NOMO-1 (cell line): ENCODE data around the gene MSH5.
"Not testable (repeated sequence)": the region's sequence is repeated elsewhere in the genome, so short reads cannot be mapped to it uniquely, and the experiment has no call there.

Experiments used
- DNase-seq, 2 experiments: peaks; one replicate each; lab custom pipeline; 2025; ENCODE audit not compliant: unreplicated experiment in 2 of 2; lab: John Stamatoyannopoulos, UW

The MSH5 gene

DNA sequence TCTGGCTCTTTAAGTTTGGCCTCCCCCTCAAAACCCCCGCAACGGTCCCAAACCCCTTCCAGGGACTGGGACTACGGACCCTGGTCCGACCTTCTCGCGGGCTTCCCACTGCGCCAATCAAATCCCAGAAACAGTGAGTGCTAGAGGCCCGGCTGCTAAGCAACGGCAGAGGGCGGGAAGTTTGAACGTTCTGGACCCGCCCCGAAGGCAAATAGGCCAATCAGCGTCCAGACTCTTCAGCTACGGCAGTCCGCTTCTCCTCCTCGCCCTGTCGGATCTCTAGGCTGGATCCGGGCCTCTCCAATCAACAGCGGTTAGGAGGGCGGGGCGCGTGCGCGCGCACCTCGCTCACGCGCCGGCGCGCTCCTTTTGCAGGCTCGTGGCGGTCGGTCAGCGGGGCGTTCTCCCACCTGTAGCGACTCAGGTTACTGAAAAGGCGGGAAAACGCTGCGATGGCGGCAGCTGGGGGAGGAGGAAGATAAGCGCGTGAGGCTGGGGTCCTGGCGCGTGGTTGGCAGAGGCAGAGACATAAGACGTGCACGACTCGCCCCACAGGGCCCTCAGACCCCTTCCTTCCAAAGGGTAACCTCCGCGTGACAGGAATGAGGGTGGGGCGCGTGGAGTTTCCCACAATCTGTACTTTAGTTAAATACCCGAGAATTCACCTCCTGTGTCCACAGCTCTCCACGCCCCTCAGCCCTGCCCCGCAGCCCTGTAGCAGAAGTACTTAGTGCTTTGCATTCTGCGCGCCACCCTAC is at the start of gene MSH5:
Gene MSH5, plus strand, starts transcription at position 367 of the 758 bp plus-strand sequence. CDS start 462 bp downstream, outside the sequence.
- peak; percentile 99 for DNase-seq

DNA sequence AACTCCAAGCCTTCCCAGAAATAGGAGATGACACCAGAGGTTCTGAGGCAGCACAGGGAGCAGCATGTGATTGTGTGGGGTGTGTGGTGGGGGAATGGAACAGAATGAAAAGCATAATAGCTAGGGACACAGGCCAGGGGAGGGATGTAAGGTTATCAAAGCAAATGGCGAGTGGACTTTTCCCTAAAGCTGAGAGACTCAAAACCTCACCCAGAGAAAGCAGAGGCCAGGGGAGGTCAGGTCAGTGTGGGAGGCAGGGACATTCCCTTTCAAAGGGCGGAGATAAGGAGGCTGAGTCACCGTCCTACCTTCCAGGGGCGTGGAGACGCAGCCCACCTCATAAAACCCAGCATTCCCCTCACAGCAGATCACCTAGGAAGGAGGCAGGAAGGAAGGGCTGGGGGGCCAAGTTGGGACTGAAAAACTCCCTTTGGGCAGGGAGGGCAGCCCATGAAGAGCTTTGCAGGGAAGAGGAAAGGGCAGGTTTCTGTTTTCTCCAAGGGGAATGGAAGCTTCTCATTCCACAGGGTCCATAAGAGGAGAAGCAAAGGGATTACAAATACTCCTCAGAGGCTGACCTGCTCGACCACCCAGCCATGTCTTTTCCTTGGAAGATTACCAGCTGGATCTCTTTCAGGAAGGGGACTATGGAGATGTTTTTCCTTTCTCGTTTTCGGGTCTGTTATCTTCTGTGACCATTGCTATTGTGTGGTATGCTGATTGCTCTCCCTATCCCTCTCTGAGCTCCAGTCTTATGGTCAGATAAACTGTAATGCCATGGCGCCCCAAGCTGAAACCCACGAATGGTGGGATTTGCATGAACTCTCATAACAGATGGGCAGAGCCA is 49.4 kb upstream of the MSH5 start:
- no peak for DNase-seq

DNA sequence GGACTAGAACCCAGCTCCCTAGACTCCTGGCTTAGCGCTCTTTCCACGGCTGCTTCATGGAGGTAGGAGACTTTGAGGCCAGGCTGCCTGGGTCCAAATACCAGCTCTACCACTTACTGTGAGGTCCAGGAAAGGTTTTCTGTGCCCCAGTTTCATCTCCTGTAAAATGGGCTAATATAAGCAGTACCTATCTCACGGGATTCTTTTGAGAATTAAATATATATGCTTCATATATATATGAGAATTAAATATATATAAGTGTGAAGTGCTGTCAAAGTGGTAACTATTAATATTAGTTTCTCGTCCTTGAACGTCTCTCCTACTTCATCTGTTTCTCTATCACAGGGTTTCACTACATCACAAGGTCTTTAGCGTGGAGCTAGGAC is 48.7 kb upstream of the MSH5 start:
- DNase-seq: no peak

DNA sequence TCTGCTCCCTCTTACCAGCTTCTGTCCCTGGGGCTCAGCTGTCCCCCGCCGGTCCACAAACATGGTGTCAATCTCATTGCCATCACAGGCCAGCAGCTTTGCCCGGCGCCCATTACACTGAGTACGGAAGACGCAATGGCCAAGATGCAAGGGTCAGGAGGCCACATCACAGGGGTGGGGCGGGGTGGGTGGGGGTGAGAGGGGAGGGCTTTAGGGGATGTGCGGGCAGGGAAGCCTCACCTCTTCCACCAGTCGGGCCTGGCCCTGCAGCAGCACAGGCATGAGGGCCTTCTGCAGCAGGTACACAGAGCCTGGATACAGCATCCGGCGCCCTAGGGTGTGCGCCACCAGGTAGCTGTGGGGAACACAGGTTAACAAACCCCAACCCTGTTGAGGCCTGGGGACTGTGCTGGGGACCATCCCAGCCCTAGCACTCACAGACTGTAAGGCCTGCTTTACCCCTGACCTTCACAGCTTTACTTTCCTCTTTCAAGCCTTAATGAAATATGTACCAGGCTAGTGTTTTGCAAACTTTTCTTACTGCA is 48.2 kb upstream of the MSH5 start:
- no peak for DNase-seq

DNA sequence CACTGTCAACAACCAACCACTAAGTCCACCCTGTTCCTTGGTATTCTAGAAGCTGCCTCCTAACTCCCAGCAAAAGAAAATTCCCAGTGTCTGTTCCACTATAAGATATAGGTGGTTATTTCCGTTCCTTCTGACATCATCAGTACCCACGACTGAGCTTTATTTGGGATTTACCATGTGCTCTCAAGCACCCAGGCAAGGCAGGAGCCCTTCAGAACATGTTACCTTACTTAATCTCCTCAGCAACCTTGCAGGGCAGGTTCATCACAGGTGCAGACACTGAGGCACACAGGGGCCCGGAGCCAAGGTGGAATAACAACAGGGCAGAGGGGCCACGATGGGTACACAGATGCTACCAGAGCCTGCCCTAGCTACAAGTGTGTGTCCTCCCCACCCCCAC is 47.5 kb upstream of the MSH5 start:
- DNase-seq: no peak

DNA sequence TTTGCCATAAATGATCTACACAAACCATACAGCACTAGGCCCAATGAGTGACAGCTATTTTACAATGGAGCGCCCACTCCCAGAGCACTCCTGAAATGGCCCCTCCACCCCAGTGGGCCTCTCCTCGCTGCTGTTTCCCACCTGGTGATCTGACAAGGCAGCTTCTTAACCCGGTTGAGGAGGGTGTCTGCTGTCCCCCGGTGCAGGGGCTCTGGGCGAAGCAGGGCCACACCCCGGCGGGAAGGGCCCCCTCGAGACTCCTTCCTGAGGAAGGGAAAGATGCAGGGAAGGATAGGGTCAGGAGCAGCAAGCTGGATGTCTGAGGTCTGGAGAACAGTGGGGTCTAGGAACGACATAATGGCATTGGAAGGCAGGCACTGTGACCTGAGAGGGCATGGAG is 46.9 kb upstream of the MSH5 start:
- DNase-seq: no peak

DNA sequence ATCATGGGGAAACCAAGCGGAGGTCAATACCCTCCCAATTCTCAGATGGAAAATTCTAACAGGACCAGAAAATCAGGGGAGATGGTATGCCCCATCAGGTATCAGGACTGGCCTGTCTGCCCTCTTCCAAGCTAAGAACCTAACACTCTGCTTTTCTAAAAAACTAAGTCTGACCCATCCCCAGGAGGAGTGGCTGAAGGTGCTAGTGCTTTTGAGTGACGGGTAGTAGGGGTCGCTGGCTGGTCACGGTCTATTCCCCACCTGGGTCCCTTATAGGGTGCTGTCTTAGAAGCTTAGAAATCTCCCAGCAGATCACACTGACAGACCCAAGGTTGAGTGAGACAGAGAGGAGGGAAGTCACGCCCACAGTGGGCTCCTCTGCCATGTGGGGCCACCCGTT is 46.3 kb upstream of the MSH5 start:
- no peak for DNase-seq

DNA sequence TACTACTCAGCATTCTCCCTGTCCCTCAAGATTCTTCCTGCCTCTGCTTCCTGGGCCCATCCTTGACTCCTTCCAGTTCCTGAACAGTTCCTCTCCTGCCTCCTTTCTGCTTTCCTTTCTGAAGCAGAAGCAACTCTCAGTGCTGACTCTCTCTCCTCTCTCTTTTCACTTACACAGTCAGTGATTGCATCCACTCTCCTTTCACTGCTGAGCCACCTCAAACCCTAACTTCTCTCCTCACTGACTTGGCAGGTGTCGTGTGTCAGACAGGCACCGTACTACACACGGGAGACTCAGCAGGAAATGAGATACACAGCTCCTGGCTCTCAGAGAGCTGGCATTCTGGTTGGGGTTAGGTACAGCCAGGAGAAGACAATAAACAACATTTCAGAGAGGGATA is 42.2 kb upstream of the MSH5 start:
- no peak for DNase-seq

DNA sequence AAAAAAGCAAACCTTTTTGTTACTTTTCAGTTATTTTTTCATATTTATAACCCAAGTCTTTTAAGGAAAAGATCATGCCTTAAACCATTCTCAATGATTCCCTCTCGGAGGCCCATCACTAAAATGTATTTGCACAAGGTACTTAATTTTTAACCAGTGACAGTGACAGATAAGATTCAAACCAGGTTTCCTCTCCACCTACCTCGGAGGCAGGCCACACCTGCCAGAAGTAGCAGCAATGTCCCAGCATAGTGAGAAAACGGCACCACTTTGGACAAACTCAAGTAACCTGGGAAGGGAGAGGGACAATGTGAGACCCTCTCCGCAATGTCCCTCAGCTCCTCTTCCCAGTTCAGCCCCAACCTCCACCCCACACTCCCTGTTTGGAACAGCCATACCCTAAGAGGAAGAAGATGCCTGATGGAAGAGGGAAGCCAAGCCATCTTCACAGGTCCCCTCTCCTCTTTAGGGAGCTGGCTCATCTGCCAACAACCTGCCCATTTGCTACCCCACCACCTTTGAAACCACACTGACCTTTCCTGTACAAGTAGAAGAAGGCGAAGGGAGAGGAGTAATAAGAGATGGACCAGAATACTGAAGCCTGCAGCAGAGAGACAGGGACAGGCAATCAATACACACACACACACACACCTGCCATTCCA is 38.9 kb upstream of the MSH5 start:
- no peak for DNase-seq

DNA sequence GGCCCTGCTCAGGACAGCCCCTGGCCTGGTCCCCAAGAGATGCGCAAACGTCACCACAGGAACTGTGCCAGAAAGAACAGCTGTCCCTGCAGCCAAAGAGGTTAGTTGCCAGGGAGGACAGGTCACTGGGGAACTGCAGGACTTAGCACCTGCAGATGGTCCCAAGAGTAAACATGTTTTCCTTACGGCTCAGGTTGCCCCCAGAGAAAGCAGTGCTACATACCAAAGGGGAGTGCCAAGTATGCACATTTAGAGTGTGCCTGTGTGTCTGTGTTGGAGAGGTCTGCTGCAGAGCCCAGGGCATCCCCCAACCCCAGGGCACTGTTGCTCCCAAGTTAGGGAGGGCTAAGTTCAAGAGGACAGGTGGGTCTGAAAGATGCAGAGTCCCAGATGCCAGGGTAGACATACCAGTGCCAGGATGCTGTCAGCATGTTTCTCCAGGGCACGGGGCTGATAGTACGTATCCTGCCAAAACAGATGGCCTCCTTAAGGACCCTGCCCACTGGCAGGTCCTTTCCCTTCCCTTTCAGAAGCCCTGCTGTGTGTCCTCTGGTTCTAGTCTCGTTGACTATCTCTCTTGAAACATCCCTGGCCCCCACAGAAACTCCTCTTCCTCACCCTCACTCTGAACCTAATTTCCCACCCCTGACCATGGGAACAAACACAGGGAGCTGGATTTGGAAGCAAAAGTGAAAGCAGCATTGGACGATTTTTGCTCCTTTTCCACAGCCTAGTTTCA is 38.0 kb upstream of the MSH5 start:
- no peak for DNase-seq

DNA sequence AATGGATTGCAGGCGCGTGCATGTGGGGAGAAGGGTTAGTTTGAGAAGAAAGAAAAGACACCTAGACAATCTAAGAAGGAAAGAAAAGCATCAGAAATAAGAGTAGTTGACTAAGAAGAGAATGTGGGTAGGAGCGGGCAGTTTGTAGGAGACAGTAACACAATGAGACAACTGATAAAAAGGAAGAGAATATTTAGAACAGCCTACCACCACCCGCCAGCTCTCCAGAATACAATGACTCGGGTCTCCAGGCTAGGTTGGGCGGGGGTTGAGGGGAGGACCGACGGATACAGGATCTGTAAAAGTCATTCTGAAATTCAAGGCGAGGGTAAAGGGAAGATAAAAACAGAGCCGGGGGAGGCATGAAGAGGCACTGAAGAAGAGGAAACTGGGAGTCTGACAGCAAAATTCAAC is 37.4 kb upstream of the MSH5 start:
- no peak for DNase-seq

DNA sequence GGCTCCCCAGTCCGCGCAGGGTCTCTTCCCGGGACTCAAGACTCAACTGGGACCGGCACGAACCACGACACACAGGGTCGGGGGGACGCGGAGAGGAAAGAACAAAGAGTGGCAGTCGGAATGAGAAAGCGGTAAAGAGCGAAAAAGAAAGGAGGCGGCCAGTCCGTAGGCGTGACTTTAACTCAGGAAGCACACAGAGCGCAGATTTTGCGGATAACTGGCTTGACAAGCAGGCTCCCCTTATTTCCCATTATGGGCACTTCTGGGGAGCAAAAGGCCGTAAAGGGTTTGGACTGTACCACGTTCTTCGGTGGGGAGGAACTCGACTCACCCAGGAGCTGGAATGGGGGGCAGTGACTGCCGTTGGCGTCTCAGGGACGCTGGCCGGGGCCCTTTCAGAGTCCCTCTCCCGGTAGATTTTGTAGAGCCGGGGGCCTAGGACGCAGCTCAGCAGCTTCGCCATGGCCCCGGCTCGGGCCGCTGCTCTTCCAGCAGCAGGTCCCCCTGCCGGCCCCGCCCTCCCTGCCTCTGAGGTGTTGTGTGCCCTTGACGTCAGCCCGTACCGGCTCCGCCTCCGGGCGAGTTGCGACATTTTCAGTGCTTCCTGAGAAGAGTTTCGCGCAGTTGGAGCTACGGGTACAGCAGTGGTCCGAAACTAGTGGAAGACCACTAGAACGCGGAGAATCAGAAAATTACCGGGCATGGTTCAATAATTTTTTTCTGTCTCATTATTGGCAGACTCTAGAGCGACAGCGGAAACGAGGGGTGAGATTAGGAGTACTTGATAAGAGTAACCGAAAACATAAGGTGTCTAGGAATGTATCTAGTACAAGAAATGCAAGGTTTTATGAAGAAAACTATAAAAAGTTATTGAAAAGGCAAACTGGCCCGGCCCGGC is 36.7 kb upstream of the MSH5 start, which contains the start of gene ABHD16A:
Gene ABHD16A, minus strand, starts transcription at position 506 of the 898 bp plus-strand sequence. Its CDS starts 43 bp downstream, at position 463.
- DNase-seq: peak; percentile 96 to 97

DNA sequence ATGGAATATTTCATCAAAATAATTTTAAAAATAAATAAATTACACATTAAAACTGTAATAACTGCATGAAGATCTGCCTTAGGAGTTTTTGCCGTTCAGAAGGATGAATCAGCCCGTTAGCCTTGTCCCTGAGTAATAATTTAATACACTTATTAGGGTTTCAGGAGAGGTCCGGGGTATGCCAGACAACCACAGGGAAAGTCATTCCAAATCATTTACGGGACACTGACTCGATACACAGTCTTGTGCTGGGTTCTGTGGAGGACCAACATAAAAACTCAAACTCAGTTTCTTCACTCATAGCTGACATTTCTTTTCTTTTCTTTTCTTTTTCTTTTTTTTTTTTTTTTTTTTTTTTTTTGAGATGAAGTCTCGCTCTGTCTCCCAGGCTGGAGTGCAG is 33.9 kb upstream of the MSH5 start:
- DNase-seq: no peak

DNA sequence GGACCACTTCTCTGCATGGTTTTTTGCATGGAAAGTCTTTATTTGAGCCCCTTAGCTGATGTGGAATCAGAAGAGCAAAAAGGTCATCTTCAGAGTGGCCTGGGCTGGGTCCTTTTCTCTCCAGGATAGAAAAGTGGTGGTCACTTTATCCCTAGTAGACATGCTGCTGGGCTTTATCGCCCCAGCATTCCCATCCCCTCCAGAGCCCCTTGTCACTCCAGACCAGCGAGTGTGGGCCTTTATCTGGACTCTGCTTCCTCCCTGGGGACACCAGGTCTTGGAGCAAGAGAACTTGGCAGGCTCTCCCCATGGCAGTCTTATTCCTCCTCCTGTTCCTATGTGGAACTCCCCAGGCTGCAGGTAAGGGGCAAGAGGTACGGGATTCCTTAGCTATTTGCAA is 33.2 kb upstream of the MSH5 start, which contains the start of gene LY6G6F:
Gene LY6G6F, plus strand, starts transcription at position 268 of the 400 bp plus-strand sequence. Its CDS starts 41 bp downstream, at position 309.
- DNase-seq: no peak

DNA sequence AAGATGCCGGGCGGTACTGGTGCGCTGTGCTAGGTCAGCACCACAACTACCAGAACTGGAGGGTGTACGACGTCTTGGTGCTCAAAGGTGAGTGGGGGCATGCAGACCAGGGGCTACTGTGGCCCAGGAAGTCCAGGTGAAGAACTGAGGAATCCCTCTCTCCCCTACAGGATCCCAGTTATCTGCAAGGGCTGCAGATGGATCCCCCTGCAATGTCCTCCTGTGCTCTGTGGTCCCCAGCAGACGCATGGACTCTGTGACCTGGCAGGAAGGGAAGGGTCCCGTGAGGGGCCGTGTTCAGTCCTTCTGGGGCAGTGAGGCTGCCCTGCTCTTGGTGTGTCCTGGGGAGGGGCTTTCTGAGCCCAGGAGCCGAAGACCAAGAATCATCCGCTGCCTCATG is 32.1 kb upstream of the MSH5 start:
- DNase-seq: no peak

DNA sequence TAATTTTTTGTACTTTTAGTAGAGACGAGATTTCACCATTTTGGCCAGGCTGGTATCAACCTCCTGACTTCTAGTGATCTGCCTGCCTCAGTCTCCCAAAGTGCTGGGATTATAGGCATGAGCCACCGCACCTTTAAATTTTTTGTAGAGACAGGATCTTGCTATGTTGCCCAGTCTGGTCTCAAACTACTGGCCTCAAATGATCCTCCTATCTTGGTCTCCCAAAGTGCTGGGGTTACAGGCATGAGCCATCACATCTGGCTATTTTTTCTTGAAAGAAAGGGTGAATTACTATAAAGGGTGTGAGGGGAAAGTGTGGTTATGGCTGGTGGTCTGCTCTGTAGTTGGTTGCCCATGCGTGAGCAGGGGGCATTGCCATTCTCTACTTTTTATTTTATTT is 31.6 kb upstream of the MSH5 start:
- no peak for DNase-seq

DNA sequence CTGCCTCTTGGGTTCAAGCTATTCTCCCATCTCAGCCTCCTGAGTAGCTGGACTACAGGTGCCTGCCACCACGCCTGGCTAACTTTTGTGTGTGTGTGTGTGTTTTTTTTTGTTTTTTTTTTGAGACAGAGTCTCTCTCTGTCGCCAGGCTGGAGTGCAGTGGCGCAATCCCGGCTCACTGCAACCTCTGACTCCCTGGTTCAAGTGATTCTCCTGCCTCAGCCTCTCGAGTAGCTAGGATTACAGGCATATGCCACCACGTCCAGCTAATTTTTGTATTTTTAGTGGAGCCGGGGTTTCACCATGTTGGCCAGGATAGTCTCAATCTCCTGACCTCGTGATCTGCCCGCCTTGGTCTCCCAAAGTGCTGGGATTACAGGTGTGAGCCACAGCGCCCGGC is 30.6 kb upstream of the MSH5 start:
- not testable (repeated sequence) for DNase-seq

DNA sequence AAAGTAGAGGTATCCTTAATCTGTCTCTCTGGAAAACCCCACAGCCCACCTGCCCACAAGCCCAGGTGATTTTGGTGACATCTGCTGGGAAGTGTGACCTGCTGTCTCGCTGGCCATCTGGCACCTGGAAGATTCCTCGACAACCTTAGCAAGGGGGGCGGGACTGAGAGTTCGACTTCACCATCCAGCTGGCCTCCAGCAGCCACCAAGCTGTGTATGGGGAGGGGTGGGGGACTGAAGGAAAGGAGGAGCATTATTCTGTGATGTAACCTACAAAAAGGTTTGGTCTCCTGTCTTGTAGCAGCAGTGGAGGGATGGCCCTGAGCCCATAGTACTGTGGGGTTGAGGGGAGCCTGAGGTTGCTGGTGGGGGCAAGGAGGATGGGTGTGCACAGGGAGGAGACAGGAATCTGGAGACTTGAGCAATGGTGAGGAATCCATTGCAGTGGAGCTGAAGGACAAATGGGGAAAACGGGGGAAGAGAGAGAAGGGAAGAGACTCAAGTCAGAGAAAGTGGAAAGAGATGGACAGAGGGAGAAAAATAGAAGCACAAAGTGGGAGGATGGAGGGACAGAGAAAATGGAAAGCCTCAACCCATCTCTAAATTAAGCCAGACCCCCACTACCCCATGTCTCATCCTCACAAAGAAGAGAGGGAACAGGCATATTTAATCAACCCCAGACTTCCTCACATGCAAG is 29.1 kb upstream of the MSH5 start:
- DNase-seq: no peak

DNA sequence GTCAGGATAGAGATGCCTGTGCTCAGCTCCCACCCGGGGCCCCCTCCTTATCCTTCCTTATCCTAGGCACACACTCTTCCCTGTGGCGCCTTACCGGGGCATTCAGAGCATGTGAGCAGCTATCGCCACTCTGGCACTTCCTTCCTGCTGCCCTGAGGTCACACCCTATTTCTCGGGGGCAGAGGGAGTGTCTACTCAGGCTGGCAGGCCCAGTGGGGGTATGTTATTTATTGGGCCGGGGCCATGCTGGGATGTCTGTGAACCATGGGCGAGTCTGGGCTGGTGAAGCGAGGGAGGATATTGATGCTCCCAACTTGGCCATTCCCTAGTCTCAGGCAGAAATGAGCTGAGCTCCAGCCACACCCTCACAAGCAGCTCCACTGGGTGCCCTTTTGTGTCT is 28.6 kb upstream of the MSH5 start:
- peak; percentile 16 to 24 for DNase-seq
